Measurements from ENCODE around the gene PMEPA1.

DNA sequence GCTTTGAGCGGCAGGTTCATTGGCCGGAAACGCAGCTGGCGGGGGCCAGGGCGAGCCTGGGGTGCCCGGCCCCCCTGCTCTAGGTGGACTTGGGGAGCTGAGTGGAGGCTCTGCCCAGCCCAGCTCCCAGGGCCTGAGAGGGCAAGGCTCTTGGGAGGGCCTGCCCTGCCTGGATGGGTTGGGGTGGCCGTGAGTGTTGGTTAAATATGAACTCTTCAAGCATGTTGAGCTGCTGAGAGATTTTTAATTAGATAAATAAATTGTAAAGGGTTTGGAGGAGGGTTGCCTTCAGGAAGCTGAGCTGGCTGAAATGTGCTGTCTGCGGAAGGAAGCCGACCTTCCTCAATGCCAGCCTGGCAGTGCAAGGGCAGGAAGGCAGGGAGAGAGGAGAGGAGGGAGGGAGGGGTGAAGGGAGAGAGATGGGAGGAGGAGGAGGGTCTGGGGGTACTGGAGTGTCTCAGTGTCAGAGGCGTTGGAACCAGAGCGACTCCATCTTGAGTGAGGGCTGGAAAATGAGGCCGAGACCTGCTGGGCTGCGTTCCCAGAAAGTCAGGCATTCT is 39.4 kb upstream of the PMEPA1 start:
- no peak for TF ChIP-seq POLR2AphosphoS5 (IDR thresholded peaks at IDR 0.05; ENCODE audit: low read depth, low read length)
- TF ChIP-seq TAF1 (IDR thresholded peaks at IDR 0.05; ENCODE audit: borderline replicate concordance, insufficient read depth, low read length), result no peak

Measured in PFSK-1 (cell line).